ENCODE results near the gene PUM1. TPM values are rescaled to one million over a fixed set of nuclear protein-coding genes. Genes with fewer than 3 reads are reported as not detected.

The PUM1 gene
- total and polyA plus RNA-seq, 4 donors = 24.7 to 125 (median 66.9) TPM

- Histone ChIP-seq H3K27me3 (ENCODE audit: control insufficient read depth in 3 of 3, insufficient read depth in 3 of 3, low read length in 2 of 3) (no peaks in the 10 kb centered on the region), H3K36me3 (ENCODE audit: control insufficient read depth in 4 of 4, insufficient read depth in 4 of 4, low read length in 4 of 4) (no peaks in the 10 kb centered on the region), H3K27ac (ENCODE audit: low read depth in 1 of 2, low read length in 1 of 2) (peak within 1 kb of the TSS; percentile 26 to 51), H3K9me3 (ENCODE audit: control insufficient read depth in 4 of 4, insufficient read depth in 3 of 4, low read length in 3 of 4) (no peaks in the 10 kb centered on the region), H3K9ac (ENCODE audit: insufficient read depth in 1 of 2, low read length in 2 of 2) (peak within 1 kb of the TSS in 1 of 2 donors; percentile 51), H3K4me1 (ENCODE audit: control insufficient read depth in 5 of 5, insufficient read depth in 5 of 5, low read length in 5 of 5) (peaks cover 0 to 20% (median 12%) of the 10 kb centered on the region in 5 donors), H3K4me3 (peak within 1 kb of the TSS; percentile 55)
- WGBS, 2 donors = 3% methylated on average over 33 to 68 of the region's 68 CpGs
- DNase-seq = peak in 1 of 3 donors; percentile 63
- peak; percentile 50 for ATAC-seq (ENCODE audit: insufficient read depth, low FRiP score)
- no peak for TF ChIP-seq CTCF (IDR thresholded peaks at IDR 0.05; ENCODE audit: control extremely low read depth, extremely low read depth)
Observed at GRCh38 chr1:30908696-30909364, 156.7 kb downstream of the PUM1 start, which contains the start of gene SDC3. Gene SDC3 (minus strand): TSS chr1:30908758. CDS start chr1:30908586, 172 bp downstream.

- ATAC-seq (ENCODE audit: insufficient read depth, low FRiP score) = no peak
- Histone ChIP-seq H3K4me1 (ENCODE audit: control insufficient read depth in 5 of 5, insufficient read depth in 5 of 5, low read length in 5 of 5) (peaks cover 0 to 22% (median 15%) of the 10 kb centered on the region in 5 donors), H3K4me3 (no peak overlapping the region), H3K27ac (ENCODE audit: low read depth in 1 of 2, low read length in 1 of 2) (no peak overlapping the region), H3K9ac (ENCODE audit: insufficient read depth in 1 of 2, low read length in 2 of 2) (no peak overlapping the region), H3K27me3 (ENCODE audit: control insufficient read depth in 3 of 3, insufficient read depth in 3 of 3, low read length in 2 of 3) (no peaks in the 10 kb centered on the region), H3K36me3 (ENCODE audit: control insufficient read depth in 4 of 4, insufficient read depth in 4 of 4, low read length in 4 of 4) (no peaks in the 10 kb centered on the region), H3K9me3 (ENCODE audit: control insufficient read depth in 4 of 4, insufficient read depth in 3 of 4, low read length in 3 of 4) (no peaks in the 10 kb centered on the region)
- no peak for DNase-seq
- no peak for TF ChIP-seq CTCF (IDR thresholded peaks at IDR 0.05; ENCODE audit: control extremely low read depth, extremely low read depth)
- 0 to 1% methylated on average over 25 to 68 of the region's 69 CpGs for WGBS, 2 donors
Observed at GRCh38 chr1:30908316-30908695, 157.2 kb downstream of the PUM1 start.

GRCh38 chr1:30907481-30908315, 157.8 kb downstream of the PUM1 start:
- Histone ChIP-seq H3K27me3 (ENCODE audit: control insufficient read depth in 3 of 3, insufficient read depth in 3 of 3, low read length in 2 of 3) (no peaks in the 10 kb centered on the region), H3K9ac (ENCODE audit: insufficient read depth in 1 of 2, low read length in 2 of 2) (no peak overlapping the region), H3K4me3 (peak overlapping the region; percentile 55), H3K36me3 (ENCODE audit: control insufficient read depth in 4 of 4, insufficient read depth in 4 of 4, low read length in 4 of 4) (no peaks in the 10 kb centered on the region), H3K9me3 (ENCODE audit: control insufficient read depth in 4 of 4, insufficient read depth in 3 of 4, low read length in 3 of 4) (no peaks in the 10 kb centered on the region), H3K4me1 (ENCODE audit: control insufficient read depth in 5 of 5, insufficient read depth in 5 of 5, low read length in 5 of 5) (peaks cover 0 to 26% (median 21%) of the 10 kb centered on the region in 5 donors), H3K27ac (ENCODE audit: low read depth in 1 of 2, low read length in 1 of 2) (peak overlapping the region in 1 of 2 donors; percentile 32)
- DNase-seq (no peak), ATAC-seq (ENCODE audit: insufficient read depth, low FRiP score) (no peak)
- 12 to 13% methylated on average over 41 to 47 of the region's 47 CpGs for WGBS, 2 donors
- TF ChIP-seq CTCF (IDR thresholded peaks at IDR 0.05; ENCODE audit: control extremely low read depth, extremely low read depth) = no peak

Measured in lung (tissue), 12 donors.